ENCODE data around the gene ZNF219.

The ZNF219 gene

GRCh38 chr14:21053184-21054122, 45.0 kb downstream of the ZNF219 start:
- no peaks in the 10 kb centered on the region for H3K27me3 ChIP-seq (ENCODE audit: insufficient read depth, low read length, poor library complexity, severe bottlenecking)
- H2AFZ ChIP-seq (ENCODE audit: low read length) = peak overlapping the region; percentile 51; the same call in 1 of the 2 replicates
- H3K4me2 ChIP-seq (ENCODE audit: low read depth, low read length, poor library complexity, severe bottlenecking) = no peak overlapping the region
- H3K9me2 ChIP-seq (replicated peaks; ENCODE audit: low read depth, low read length) = no peaks in the 10 kb centered on the region
- TF ChIP-seq EZH2phosphoT487 (IDR thresholded peaks at IDR 0.05; ENCODE audit: borderline replicate concordance) = no peak
- TF ChIP-seq, protein P1, sequence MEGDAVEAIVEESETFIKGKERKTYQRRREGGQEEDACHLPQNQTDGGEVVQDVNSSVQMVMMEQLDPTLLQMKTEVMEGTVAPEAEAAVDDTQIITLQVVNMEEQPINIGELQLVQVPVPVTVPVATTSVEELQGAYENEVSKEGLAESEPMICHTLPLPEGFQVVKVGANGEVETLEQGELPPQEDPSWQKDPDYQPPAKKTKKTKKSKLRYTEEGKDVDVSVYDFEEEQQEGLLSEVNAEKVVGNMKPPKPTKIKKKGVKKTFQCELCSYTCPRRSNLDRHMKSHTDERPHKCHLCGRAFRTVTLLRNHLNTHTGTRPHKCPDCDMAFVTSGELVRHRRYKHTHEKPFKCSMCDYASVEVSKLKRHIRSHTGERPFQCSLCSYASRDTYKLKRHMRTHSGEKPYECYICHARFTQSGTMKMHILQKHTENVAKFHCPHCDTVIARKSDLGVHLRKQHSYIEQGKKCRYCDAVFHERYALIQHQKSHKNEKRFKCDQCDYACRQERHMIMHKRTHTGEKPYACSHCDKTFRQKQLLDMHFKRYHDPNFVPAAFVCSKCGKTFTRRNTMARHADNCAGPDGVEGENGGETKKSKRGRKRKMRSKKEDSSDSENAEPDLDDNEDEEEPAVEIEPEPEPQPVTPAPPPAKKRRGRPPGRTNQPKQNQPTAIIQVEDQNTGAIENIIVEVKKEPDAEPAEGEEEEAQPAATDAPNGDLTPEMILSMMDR (conservative IDR thresholded peaks at IDR 0.05; ENCODE audit: low read length) = no peak
- no peaks in the 10 kb centered on the region for H3K79me2 ChIP-seq (ENCODE audit: insufficient read depth, low read length)
- no peaks in the 10 kb centered on the region for H3K9me3 ChIP-seq (ENCODE audit: insufficient read depth, low read depth, low read length)
- no peak overlapping the region for H3K4me3 ChIP-seq (ENCODE audit: low read length, poor library complexity, severe bottlenecking)
- H3K9ac ChIP-seq (ENCODE audit: low read depth, low read length, poor library complexity, severe bottlenecking) = peak overlapping the region; percentile 1
- H3K36me3 ChIP-seq (ENCODE audit: insufficient read depth, low read length) = no peaks in the 10 kb centered on the region
- no peaks in the 10 kb centered on the region for H4K20me1 ChIP-seq (ENCODE audit: insufficient read depth, low read length, poor library complexity, severe bottlenecking)
- H3K4me1 ChIP-seq (ENCODE audit: insufficient read depth, low read length, poor library complexity, severe bottlenecking) = peaks cover 12% of the 10 kb centered on the region
- no peaks in the 10 kb centered on the region for H3F3A ChIP-seq (ENCODE audit: low read depth)

GRCh38 chr14:21050597-21050996, 47.9 kb downstream of the ZNF219 start:
- Histone ChIP-seq H3K4me1 (ENCODE audit: insufficient read depth, low read length, poor library complexity, severe bottlenecking) (peaks cover 13% of the 10 kb centered on the region), H3K36me3 (ENCODE audit: insufficient read depth, low read length) (no peaks in the 10 kb centered on the region), H3K4me2 (ENCODE audit: low read depth, low read length, poor library complexity, severe bottlenecking) (no peak overlapping the region), H3K27me3 (ENCODE audit: insufficient read depth, low read length, poor library complexity, severe bottlenecking) (no peaks in the 10 kb centered on the region), H2AFZ (ENCODE audit: low read length) (no peak overlapping the region), H4K20me1 (ENCODE audit: insufficient read depth, low read length, poor library complexity, severe bottlenecking) (no peaks in the 10 kb centered on the region), H3K9me3 (ENCODE audit: insufficient read depth, low read depth, low read length) (no peaks in the 10 kb centered on the region), H3F3A (ENCODE audit: low read depth) (no peaks in the 10 kb centered on the region), H3K4me3 (ENCODE audit: low read length, poor library complexity, severe bottlenecking) (no peak overlapping the region), H3K79me2 (ENCODE audit: insufficient read depth, low read length) (no peaks in the 10 kb centered on the region), H3K9ac (ENCODE audit: low read depth, low read length, poor library complexity, severe bottlenecking) (no peak overlapping the region), H3K9me2 (replicated peaks; ENCODE audit: low read depth, low read length) (no peaks in the 10 kb centered on the region)
- TF ChIP-seq EZH2phosphoT487 (IDR thresholded peaks at IDR 0.05; ENCODE audit: borderline replicate concordance) = no peak
- TF ChIP-seq, protein P1 (conservative IDR thresholded peaks at IDR 0.05; ENCODE audit: low read length) = no peak

GRCh38 chr14:21049271-21049673, 49.2 kb downstream of the ZNF219 start:
- no peaks in the 10 kb centered on the region for H3K36me3 ChIP-seq (ENCODE audit: insufficient read depth, low read length)
- H3K4me1 ChIP-seq (ENCODE audit: insufficient read depth, low read length, poor library complexity, severe bottlenecking) = peaks cover 21% of the 10 kb centered on the region
- no peak overlapping the region for H3K4me2 ChIP-seq (ENCODE audit: low read depth, low read length, poor library complexity, severe bottlenecking)
- no peaks in the 10 kb centered on the region for H3K79me2 ChIP-seq (ENCODE audit: insufficient read depth, low read length)
- H3F3A ChIP-seq (ENCODE audit: low read depth) = no peaks in the 10 kb centered on the region
- TF ChIP-seq EZH2phosphoT487 (IDR thresholded peaks at IDR 0.05; ENCODE audit: borderline replicate concordance) = no peak
- TF ChIP-seq, protein P1 (conservative IDR thresholded peaks at IDR 0.05; ENCODE audit: low read length) = no peak
- no peaks in the 10 kb centered on the region for H4K20me1 ChIP-seq (ENCODE audit: insufficient read depth, low read length, poor library complexity, severe bottlenecking)
- H3K9me3 ChIP-seq (ENCODE audit: insufficient read depth, low read depth, low read length) = no peaks in the 10 kb centered on the region
- H3K4me3 ChIP-seq (ENCODE audit: low read length, poor library complexity, severe bottlenecking) = no peak overlapping the region
- no peaks in the 10 kb centered on the region for H3K9me2 ChIP-seq (replicated peaks; ENCODE audit: low read depth, low read length)
- no peaks in the 10 kb centered on the region for H3K27me3 ChIP-seq (ENCODE audit: insufficient read depth, low read length, poor library complexity, severe bottlenecking)
- no peak overlapping the region for H2AFZ ChIP-seq (ENCODE audit: low read length)
- H3K9ac ChIP-seq (ENCODE audit: low read depth, low read length, poor library complexity, severe bottlenecking) = no peak overlapping the region

All from Loucy (cell line).